PC-9 (cell line): ENCODE data around the gene BAK1. TPM values are rescaled to one million over a fixed set of nuclear protein-coding genes. Genes with fewer than 3 reads are reported as not detected.
A peak's percentile ranks its signal among the peaks of the same experiment; 100 is the strongest.
"Not testable (repeated sequence)": the region's sequence is repeated elsewhere in the genome, so short reads cannot be mapped to it uniquely, and the experiment has no call there.

Experiments
- BruUV-seq: library from RNA; stranded (reverse); fragments of 400-500 nt; replicated peaks from 2 replicates; lab custom pipeline; 2021; lab: Mats Ljungman, UMichigan
- CTCF ChIA-PET: fragments of 300-600 bp; sonication (Branson Sonifier 250); formaldehyde crosslinking; loops from one replicate; lab custom pipeline; 2022; ENCODE audit warnings: antibody characterized with exemption; lab: Charles Lee
- POLR2A ChIA-PET: fragments of 300-600 bp; sonication (Branson Sonifier 250); formaldehyde crosslinking; loops from one replicate; lab custom pipeline; 2022; ENCODE audit warnings: antibody characterized with exemption; ENCODE audit not compliant: unreplicated experiment; lab: Charles Lee
- DNase-seq, 2 experiments: peaks; one replicate each; pipeline versions ENCODE4 v3.0.0 to v3.0.0-alpha.2; 2015 to 2022; ENCODE audit warnings: mixed read lengths in 1 of 2
- H2AFZ ChIP-seq: fragments of 200-600 bp; sonication (generic); 2 replicates; pipeline ENCODE4 v1.8.1; 2017; ENCODE audit warnings: antibody characterized with exemption
- H3F3A ChIP-seq: fragments of 200-600 bp; sonication (generic); 2 replicates; pipeline ENCODE4 v1.8.1; 2017; ENCODE audit warnings: antibody characterized with exemption, mild to moderate bottlenecking, low read depth; ENCODE audit not compliant: insufficient read depth
- H3K27ac ChIP-seq: fragments of 200-600 bp; sonication (generic); 2 replicates; pipeline ENCODE4 v1.6.1; 2016; ENCODE audit warnings: mixed run types
- H3K27me3 ChIP-seq: fragments of 200-600 bp; sonication (generic); 2 replicates; pipeline ENCODE4 v1.6.1; 2016; ENCODE audit warnings: low read depth, mixed run types; ENCODE audit not compliant: insufficient read depth
- H3K36me3 ChIP-seq: fragments of 200-600 bp; sonication (generic); 2 replicates; pipeline ENCODE4 v1.6.1; 2016; ENCODE audit warnings: low read depth, mixed run types
- H3K4me1 ChIP-seq: fragments of 200-600 bp; sonication (generic); replicated peaks from 2 replicates; pipeline ENCODE4 v1.6.1; 2016; ENCODE audit warnings: mixed run types; ENCODE audit not compliant: insufficient read depth
- H3K4me2 ChIP-seq: fragments of 200-600 bp; sonication (generic); 2 replicates; pipeline ENCODE4 v1.6.1; 2017; ENCODE audit warnings: mixed run types
- H3K4me3 ChIP-seq: fragments of 200-600 bp; sonication (generic); 2 replicates; pipeline ENCODE4 v1.6.1; 2016; ENCODE audit warnings: mixed run types
- H3K79me2 ChIP-seq: fragments of 200-600 bp; sonication (generic); 2 replicates; pipeline ENCODE4 v1.6.1; 2017; ENCODE audit warnings: low read depth, mixed run types
- H3K9me2 ChIP-seq: fragments of 200-600 bp; sonication (generic); 2 replicates; pipeline ENCODE4 v1.8.1; 2017; ENCODE audit warnings: mild to moderate bottlenecking; ENCODE audit not compliant: insufficient read depth
- H3K9me3 ChIP-seq: fragments of 200-600 bp; sonication (generic); 2 replicates; pipeline ENCODE4 v1.8.1; 2016; ENCODE audit warnings: low read depth; ENCODE audit not compliant: insufficient read depth
- H4K20me1 ChIP-seq: fragments of 200-600 bp; sonication (generic); 2 replicates; pipeline ENCODE4 v1.8.1; 2017; ENCODE audit not compliant: insufficient read depth
- EZH2 ChIP-seq: fragments of 200-600 bp; sonication (generic); IDR thresholded peaks from 2 replicates; pipeline ENCODE4 v1.8.0; 2017; ENCODE audit warnings: antibody characterized with exemption, low read depth
- intact Hi-C: fragments of 100-400 bp; cut with micrococcal nuclease; formaldehyde crosslinking; loops from one replicate; pipeline ENCODE4 v1.10.0; 2022; ENCODE audit not compliant: unreplicated experiment
- total RNA-seq: library from RNA; stranded (reverse); gene quantifications from 2 replicates; pipeline ENCODE4 v1.2.3, GENCODE V29; 2021
- TF ChIP-seq, protein P1 (sequence below): fragments of 200-600 bp; sonication (generic); conservative IDR thresholded peaks from 2 replicates; pipeline ENCODE4 v1.6.1; 2017; ENCODE audit warnings: mixed run types, antibody characterized with exemption, mild to moderate bottlenecking, moderate library complexity

Gene BAK1
- total RNA-seq, 1 experiment from 2014 or later = 28.4 TPM

DNA sequence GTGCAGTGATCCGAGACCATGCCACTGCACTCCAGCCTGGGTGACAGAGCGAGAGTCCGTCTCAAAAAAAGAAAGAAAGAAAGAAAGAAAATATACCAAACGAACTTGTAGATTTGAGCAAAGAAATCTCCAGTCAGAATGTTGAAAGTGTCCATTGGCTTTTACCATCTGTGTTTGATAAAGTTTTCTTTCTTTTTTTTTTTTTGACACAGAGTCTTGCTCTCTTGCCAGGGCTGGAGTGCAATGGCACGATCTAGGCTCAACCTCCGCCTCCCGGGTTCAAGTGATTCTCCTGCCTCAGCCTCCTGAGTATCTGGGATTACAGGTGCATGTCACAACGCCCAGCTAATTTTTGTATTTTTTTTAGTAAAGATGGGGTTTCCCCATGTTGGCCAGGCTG lies 21.3 kb downstream of the BAK1 start:
- TF ChIP-seq EZH2 = no peak
- TF ChIP-seq, protein P1, sequence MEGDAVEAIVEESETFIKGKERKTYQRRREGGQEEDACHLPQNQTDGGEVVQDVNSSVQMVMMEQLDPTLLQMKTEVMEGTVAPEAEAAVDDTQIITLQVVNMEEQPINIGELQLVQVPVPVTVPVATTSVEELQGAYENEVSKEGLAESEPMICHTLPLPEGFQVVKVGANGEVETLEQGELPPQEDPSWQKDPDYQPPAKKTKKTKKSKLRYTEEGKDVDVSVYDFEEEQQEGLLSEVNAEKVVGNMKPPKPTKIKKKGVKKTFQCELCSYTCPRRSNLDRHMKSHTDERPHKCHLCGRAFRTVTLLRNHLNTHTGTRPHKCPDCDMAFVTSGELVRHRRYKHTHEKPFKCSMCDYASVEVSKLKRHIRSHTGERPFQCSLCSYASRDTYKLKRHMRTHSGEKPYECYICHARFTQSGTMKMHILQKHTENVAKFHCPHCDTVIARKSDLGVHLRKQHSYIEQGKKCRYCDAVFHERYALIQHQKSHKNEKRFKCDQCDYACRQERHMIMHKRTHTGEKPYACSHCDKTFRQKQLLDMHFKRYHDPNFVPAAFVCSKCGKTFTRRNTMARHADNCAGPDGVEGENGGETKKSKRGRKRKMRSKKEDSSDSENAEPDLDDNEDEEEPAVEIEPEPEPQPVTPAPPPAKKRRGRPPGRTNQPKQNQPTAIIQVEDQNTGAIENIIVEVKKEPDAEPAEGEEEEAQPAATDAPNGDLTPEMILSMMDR = no peak
- Histone ChIP-seq H3K79me2 (no peaks in the 10 kb centered on the region), H3K27ac (no peak overlapping the region), H3K9me3 (no peaks in the 10 kb centered on the region), H3K4me2 (no peak overlapping the region), H3K27me3 (no peaks in the 10 kb centered on the region), H4K20me1 (no peaks in the 10 kb centered on the region), H3F3A (no peaks in the 10 kb centered on the region), H3K4me1 (no peaks in the 10 kb centered on the region), H3K36me3 (no peaks in the 10 kb centered on the region), H3K4me3 (no peak overlapping the region), H2AFZ (no peak overlapping the region), H3K9me2 (no peaks in the 10 kb centered on the region)
- DNase-seq = no peak
- intact Hi-C loops = no loop called here
- ChIA-PET POLR2A (no interaction called here), CTCF (no interaction called here)
- no TSS peak for BruUV-seq

- Histone ChIP-seq H3K4me2 (no peak overlapping the region), H3K4me1 (no peaks in the 10 kb centered on the region; the same call in 1 of the 2 replicates), H3K9me2 (no peaks in the 10 kb centered on the region), H3K36me3 (no peaks in the 10 kb centered on the region), H3K27me3 (no peaks in the 10 kb centered on the region), H3F3A (no peaks in the 10 kb centered on the region), H2AFZ (no peak overlapping the region), H3K4me3 (no peak overlapping the region), H3K79me2 (no peaks in the 10 kb centered on the region), H3K27ac (no peak overlapping the region), H3K9me3 (no peaks in the 10 kb centered on the region), H4K20me1 (no peaks in the 10 kb centered on the region)
- CTCF ChIA-PET = no interaction called here
- no peak for DNase-seq
- intact Hi-C loops = no loop called here
- POLR2A ChIA-PET = no interaction called here
- no peak for TF ChIP-seq EZH2
- TF ChIP-seq, protein P1 = no peak
- no TSS peak for BruUV-seq
Observed at GRCh38 chr6:33557376-33557775, 22.7 kb downstream of the BAK1 start.

DNA sequence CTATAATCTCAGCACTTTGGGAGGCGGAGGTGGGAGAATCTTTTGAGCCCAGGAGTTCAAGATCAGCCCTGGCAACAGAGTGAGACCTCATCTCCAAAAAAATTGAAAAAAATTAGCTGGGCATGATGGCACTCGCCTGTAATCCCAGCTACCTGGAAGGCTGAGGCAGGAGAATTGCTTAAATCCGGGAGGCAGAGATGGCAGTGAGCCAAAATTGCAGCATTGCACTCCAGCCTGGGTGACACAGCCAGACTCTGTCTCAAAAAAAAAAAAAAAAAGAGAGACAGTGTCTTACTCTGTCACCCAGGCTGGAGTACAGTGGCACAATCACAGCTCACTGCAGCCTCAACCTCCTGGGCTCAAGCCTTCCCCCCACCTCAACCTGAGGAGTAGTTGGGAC lies 27.2 kb downstream of the BAK1 start:
- H4K20me1 ChIP-seq, H3K4me2 ChIP-seq, H3K79me2 ChIP-seq, BruUV-seq, H3K36me3 ChIP-seq, H3K27ac ChIP-seq, H3K4me3 ChIP-seq, H2AFZ ChIP-seq, H3K9me2 ChIP-seq, CTCF ChIA-PET, H3F3A ChIP-seq, intact Hi-C loops, H3K27me3 ChIP-seq, H3K9me3 ChIP-seq, H3K4me1 ChIP-seq: not testable (repeated sequence)
- POLR2A ChIA-PET = interaction anchor here (0.6 kb wide), 1 partner anchor 581 kb away, joined by 5 read pairs; no protein-coding TSS in a partner anchor
- peak; percentile 48 to 56 for DNase-seq

- no peak overlapping the region for H3K4me3 ChIP-seq
- H3K9me3 ChIP-seq = no peaks in the 10 kb centered on the region
- intact Hi-C loops = no loop called here
- H3K9me2 ChIP-seq = no peaks in the 10 kb centered on the region
- DNase-seq = no peak
- H3K27me3 ChIP-seq = no peaks in the 10 kb centered on the region
- no peaks in the 10 kb centered on the region for H3F3A ChIP-seq
- no peaks in the 10 kb centered on the region for H3K79me2 ChIP-seq
- H3K27ac ChIP-seq = no peak overlapping the region
- no peak overlapping the region for H3K4me2 ChIP-seq
- CTCF ChIA-PET = interaction anchor here (0.6 kb wide), 1 partner anchor 487 kb away, joined by 5 read pairs; no protein-coding TSS in a partner anchor
- no peak overlapping the region for H2AFZ ChIP-seq
- no peak for TF ChIP-seq EZH2
- TF ChIP-seq, protein P1 = no peak
- no peaks in the 10 kb centered on the region; the same call in 1 of the 2 replicates for H3K4me1 ChIP-seq
- no peaks in the 10 kb centered on the region for H3K36me3 ChIP-seq
- BruUV-seq = no TSS peak
- no peaks in the 10 kb centered on the region for H4K20me1 ChIP-seq
- POLR2A ChIA-PET = no interaction called here
Observed at GRCh38 chr6:33552252-33552651, 27.8 kb downstream of the BAK1 start.
